Psoas muscle (tissue), 8 donors: ENCODE data around the gene NUP205. TPM values are rescaled to one million over a fixed set of nuclear protein-coding genes. Genes with fewer than 3 reads are reported as not detected.

Experiments
- ATAC-seq, 4 donors: fragments of 200-7000 bp; cut with Tn5 transposase; one replicate each; pipeline ENCODE4 v1.9.1; 2020; ENCODE audit warnings: moderate library complexity in 3 of 4, mild to moderate bottlenecking in 2 of 4
- DNase-seq, 2 donors: peaks; one replicate each; pipeline ENCODE4 v3.0.0-alpha.2; 2020
- H3K27ac ChIP-seq: fragments of 200-600 bp; one replicate; pipeline ENCODE4 v1.8.0; 2022
- H3K27me3 ChIP-seq, 3 donors: fragments of 200-600 bp in 1 of 3; one replicate each; pipeline versions ENCODE4 v1.6.1 to v1.8.0; 2013 to 2022; ENCODE audit warnings: low read length in 2 of 3, mild to moderate bottlenecking in 2 of 3, moderate library complexity in 1 of 3; ENCODE audit not compliant: insufficient read depth in 3 of 3
- H3K36me3 ChIP-seq, 2 donors: fragments of 200-600 bp in 1 of 2; one replicate each; pipeline versions ENCODE4 v1.6.1 to v1.8.0; 2013 to 2022; ENCODE audit warnings: low read depth in 1 of 2, mild to moderate bottlenecking in 1 of 2, moderate library complexity in 1 of 2; ENCODE audit not compliant: insufficient read depth in 1 of 2
- H3K4me1 ChIP-seq: fragments of 200-600 bp; one replicate; pipeline ENCODE4 v1.8.0; 2022
- H3K4me3 ChIP-seq: fragments of 200-600 bp; one replicate; pipeline ENCODE4 v1.8.0; 2022; ENCODE audit warnings: mild to moderate bottlenecking
- H3K9me3 ChIP-seq: fragments of 200-600 bp; one replicate; pipeline ENCODE4 v1.8.0; 2022
- CTCF ChIP-seq: fragments of 200-600 bp; IDR thresholded peaks from one replicate; pipeline ENCODE4 v1.8.0; 2022; ENCODE audit warnings: antibody characterized with exemption
- WGBS, 3 donors: extraction: QIAGEN DNeasy Blood & Tissue Kit; methylation state at CpG; one replicate each; pipeline versions ENCODE4 v1.1.6 to v1.1.7; 2013; 5-methylcytosine and 5-hydroxymethylcytosine counted together
- intact Hi-C, 2 donors: fragments of 100-400 bp; cut with DNase I; formaldehyde crosslinking; loops; one replicate each; pipeline versions ENCODE4 v1.11.0 to v1.14.2; 2022
- polyA plus RNA-seq, 3 donors: library from polyadenylated mRNA; stranded (reverse); fragments of 200-250 nt; gene quantifications; one replicate each; pipeline ENCODE4 v1.2.3, GENCODE V29; 2013
- total RNA-seq, 4 donors: library from RNA; stranded (reverse); fragmentation: NEBNext Ultra II Directional in 2 of 4; extraction: Animal tissue kit (Norgen Biotek cat#: 25700) in 2 of 4; gene quantifications; one replicate each; pipeline versions ENCODE4 v1.2.1 to v1.2.4, GENCODE V29; 2021 to 2023
- donor health status: healthy with polysubstance abuse.
- donor health status: DM: no; HTN: no; CAD: no; lungs with moderate emphysema.
- donor health status: Bipolar disorder and iron deficiency.
- donor health status: healthy.
- donor health status: DM: yes; HTN: yes; CAD: no.
- donor health status: DM: no; HTN: no; CAD: no.
- donor health status: DM: no; HTN: no; CAD: no.
- donor health status: DM: yes; HTN: yes; CAD: no.

NUP205 gene
- total and polyA plus RNA-seq, 7 donors = 15.7 to 22.7 (median 19.5) TPM

DNA sequence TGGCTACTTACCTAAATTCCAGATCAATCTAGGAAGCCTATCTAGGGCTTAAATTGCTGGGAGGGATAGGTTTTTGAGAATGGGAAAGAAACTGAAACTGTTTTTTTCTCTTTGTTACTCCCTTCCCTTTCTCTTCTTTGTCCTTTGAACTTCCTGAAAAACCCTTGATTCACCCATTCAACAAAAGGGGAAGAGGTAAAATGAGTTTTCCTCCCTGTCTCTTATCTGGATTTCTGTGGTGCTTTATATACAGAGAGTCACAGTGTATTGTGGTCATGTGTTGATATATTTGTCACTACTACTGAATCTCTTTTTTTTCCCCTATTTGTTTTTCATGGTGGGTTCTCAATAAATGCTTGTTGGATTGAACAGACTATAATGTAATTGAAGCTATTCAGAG is 19.8 kb upstream of the NUP205 start:
- H3K36me3 ChIP-seq = no peaks in the 10 kb centered on the region
- DNase-seq = no peak
- no peak overlapping the region for H3K4me3 ChIP-seq
- H3K27me3 ChIP-seq = no peaks in the 10 kb centered on the region
- intact Hi-C loops = no loop called here
- TF ChIP-seq CTCF = no peak
- no peak for ATAC-seq
- no peaks in the 10 kb centered on the region for H3K9me3 ChIP-seq
- H3K4me1 ChIP-seq = no peaks in the 10 kb centered on the region
- H3K27ac ChIP-seq = no peak overlapping the region

DNA sequence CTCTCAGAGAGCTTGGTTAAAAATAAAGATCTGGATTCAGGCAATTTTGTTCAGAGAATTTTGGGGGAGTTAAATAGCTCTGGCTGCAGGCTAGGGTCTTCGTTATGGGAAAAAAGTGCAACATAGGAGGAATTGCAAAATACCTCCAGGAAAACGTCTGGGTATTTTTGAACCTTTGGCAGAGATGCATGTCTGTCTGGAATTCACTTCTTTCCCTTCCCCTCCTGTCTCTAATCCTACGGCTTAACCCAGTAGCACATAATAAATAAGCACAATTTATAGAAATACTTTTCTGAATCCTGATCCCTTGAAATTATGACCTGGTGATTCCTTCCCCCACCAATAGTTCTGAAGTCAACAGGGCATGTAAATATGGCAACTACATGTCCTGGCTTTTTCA is 19.3 kb upstream of the NUP205 start:
- Histone ChIP-seq H3K27me3 (no peaks in the 10 kb centered on the region), H3K27ac (no peak overlapping the region), H3K36me3 (no peaks in the 10 kb centered on the region), H3K4me1 (no peaks in the 10 kb centered on the region), H3K4me3 (no peak overlapping the region), H3K9me3 (no peaks in the 10 kb centered on the region)
- no peak for ATAC-seq
- DNase-seq = no peak
- intact Hi-C loops = no loop called here
- 21 to 27% (median 25%) methylated on average over 3 of the region's 3 CpGs for WGBS, 3 donors
- no peak for TF ChIP-seq CTCF

GRCh38 chr7:135539629-135540028 is 18.1 kb upstream of the NUP205 start:
- no peak for ATAC-seq
- Histone ChIP-seq H3K27ac (no peak overlapping the region), H3K36me3 (no peaks in the 10 kb centered on the region), H3K27me3 (no peaks in the 10 kb centered on the region), H3K9me3 (no peaks in the 10 kb centered on the region), H3K4me1 (no peaks in the 10 kb centered on the region), H3K4me3 (no peak overlapping the region)
- TF ChIP-seq CTCF = no peak
- WGBS, 3 donors = 86 to 98% (median 90%) methylated on average over 2 of the region's 2 CpGs
- intact Hi-C loops = no loop called here
- no peak for DNase-seq

DNA sequence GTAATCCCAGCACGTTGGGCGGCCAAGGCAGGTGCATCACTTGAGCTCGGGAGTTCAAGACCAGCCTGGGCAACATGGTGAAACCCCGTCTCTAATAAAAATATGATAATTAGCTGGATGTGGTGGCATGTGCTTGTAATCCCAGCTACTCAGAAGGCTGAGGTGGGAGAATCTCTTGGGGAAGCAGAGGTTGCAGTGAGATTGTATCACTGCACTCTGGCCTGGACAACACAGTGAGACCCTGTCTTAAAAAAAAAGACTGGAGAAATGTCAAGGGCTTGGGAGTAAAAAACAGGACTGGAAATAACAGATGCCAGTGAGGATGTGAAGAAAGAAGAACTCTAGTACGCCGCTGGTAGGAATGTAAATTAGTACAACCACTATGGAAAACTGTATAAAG is 16.7 kb upstream of the NUP205 start:
- intact Hi-C loops = no loop called here
- no peak for TF ChIP-seq CTCF
- DNase-seq = no peak
- Histone ChIP-seq H3K27ac (no peak overlapping the region), H3K27me3 (no peaks in the 10 kb centered on the region), H3K4me1 (no peaks in the 10 kb centered on the region), H3K4me3 (no peak overlapping the region), H3K9me3 (no peaks in the 10 kb centered on the region), H3K36me3 (no peaks in the 10 kb centered on the region)
- WGBS, 3 donors = 88 to 96% (median 91%) methylated on average over 6 of the region's 6 CpGs
- no peak for ATAC-seq

GRCh38 chr7:135550196-135550595 is 7.5 kb upstream of the NUP205 start:
- no peak overlapping the region for H3K27ac ChIP-seq
- no peak for ATAC-seq
- DNase-seq = no peak
- no peaks in the 10 kb centered on the region for H3K36me3 ChIP-seq
- intact Hi-C loops = loop anchor here (10.0 kb wide), 2 partner anchors 125 to 135 kb away; no protein-coding TSS in a partner anchor
- H3K4me1 ChIP-seq = no peaks in the 10 kb centered on the region
- H3K4me3 ChIP-seq = no peak overlapping the region
- no peak for TF ChIP-seq CTCF
- WGBS, 3 donors = 46 to 49% (median 47%) methylated on average over 7 of the region's 7 CpGs
- H3K27me3 ChIP-seq = no peaks in the 10 kb centered on the region
- H3K9me3 ChIP-seq = no peaks in the 10 kb centered on the region
